Endothelial cell of umbilical vein (primary cell): Measurements from ENCODE around the gene TMEM253. TPM values are rescaled to one million over a fixed set of nuclear protein-coding genes. Genes with fewer than 3 reads are reported as not detected.

Experiments used
- BruUV-seq: library from RNA; stranded (reverse); fragments of 400-500 nt; replicated peaks from 2 replicates; lab custom pipeline; 2021; lab: Mats Ljungman, UMichigan
- CTCF ChIA-PET: fragments of 300-600, 350-600 bp; sonication (Branson Sonifier 250); formaldehyde crosslinking; loops from one replicate; lab custom pipeline; 2021; ENCODE audit warnings: antibody characterized with exemption, inconsistent platforms; lab: Charles Lee
- POLR2A ChIA-PET: fragments of 300-600, 350-600 bp; sonication (Branson Sonifier 250); formaldehyde crosslinking; loops from one replicate; lab custom pipeline; 2021; ENCODE audit warnings: antibody characterized with exemption, inconsistent platforms; lab: Charles Lee
- DNase-seq: peaks from one replicate; pipeline ENCODE4 v3.0.0-alpha.2; 2011; ENCODE audit warnings: low read depth, low spot score
- FAIRE-seq: peaks from 2 replicates; lab custom pipeline; 2011; peaks lifted over from hg19 to GRCh38; lab: Jason Lieb, UNC
- H2AFZ ChIP-seq: 2 replicates; pipeline ENCODE4 v1.6.0; 2012; ENCODE audit warnings: low read depth, low read length, control low read depth, inconsistent platforms
- H3K27ac ChIP-seq: 2 replicates; pipeline ENCODE4 v1.5.1; 2011; ENCODE audit warnings: low read depth, mild to moderate bottlenecking, control low read depth, low read length, moderate library complexity; ENCODE audit not compliant: insufficient read depth
- H3K27me3 ChIP-seq, 2 experiments: 2 replicates each; pipeline versions ENCODE4 v1.6.0 to v1.6.1; 2011; ENCODE audit warnings: low read length in 2 of 2, mixed read lengths in 1 of 2; ENCODE audit not compliant: control insufficient read depth in 2 of 2, insufficient read depth in 2 of 2
- H3K36me3 ChIP-seq, 2 experiments: 2 replicates in 1 of 2; 3 replicates in 1 of 2; pipeline ENCODE4 v1.5.1; 2011; ENCODE audit warnings: low read length in 2 of 2, mild to moderate bottlenecking in 1 of 2, moderate library complexity in 1 of 2; ENCODE audit not compliant: control insufficient read depth in 2 of 2, insufficient read depth in 2 of 2; ENCODE audit errors: extremely low read depth in 1 of 2
- H3K4me1 ChIP-seq: 3 replicates; pipeline ENCODE4 v1.5.1; 2011; ENCODE audit warnings: mild to moderate bottlenecking, low read length; ENCODE audit not compliant: control insufficient read depth, insufficient read depth; ENCODE audit errors: extremely low read depth
- H3K4me2 ChIP-seq: 2 replicates; pipeline ENCODE4 v1.6.1; 2011; ENCODE audit warnings: low read length, control low read depth, mixed read lengths; ENCODE audit not compliant: insufficient read depth
- H3K4me3 ChIP-seq, 3 experiments: fragments of 200-600 bp in 1 of 3; sonication (generic), shearing (Covaris generic) in 1 of 3; replicated peaks in 1 of 3; 2 replicates each; pipeline ENCODE4 v1.5.1; 2011 to 2016; ENCODE audit warnings: control low read depth in 3 of 3, low read length in 3 of 3, mild to moderate bottlenecking in 2 of 3, inconsistent platforms in 1 of 3, low read depth in 1 of 3, moderate library complexity in 1 of 3; ENCODE audit not compliant: insufficient read depth in 1 of 3
- H3K79me2 ChIP-seq: 2 replicates; pipeline ENCODE4 v1.6.0; 2012; ENCODE audit warnings: low read length, inconsistent platforms; ENCODE audit not compliant: control insufficient read depth, insufficient read depth
- H3K9ac ChIP-seq: replicated peaks from 2 replicates; pipeline ENCODE3; 2011; ENCODE audit warnings: low read length, control low read depth; ENCODE audit not compliant: insufficient read depth; ENCODE audit errors: extremely low read depth
- H3K9me1 ChIP-seq: replicated peaks from 3 replicates; pipeline ENCODE4 v1.6.0; 2011; ENCODE audit warnings: mild to moderate bottlenecking, low read length; ENCODE audit not compliant: control insufficient read depth, insufficient read depth; ENCODE audit errors: extremely low read depth
- H3K9me3 ChIP-seq: replicated peaks from 2 replicates; pipeline ENCODE4 v1.5.1; 2012; ENCODE audit warnings: low read length, inconsistent platforms; ENCODE audit not compliant: control insufficient read depth, insufficient read depth
- H4K20me1 ChIP-seq: replicated peaks from 2 replicates; pipeline ENCODE3; 2011; ENCODE audit warnings: mild to moderate bottlenecking, low read length; ENCODE audit not compliant: control insufficient read depth, insufficient read depth; ENCODE audit errors: extremely low read depth
- FOS ChIP-seq: IDR thresholded peaks from 2 replicates; pipeline ENCODE4 v1.6.1; 2011; ENCODE audit warnings: mild to moderate bottlenecking, low read length, moderate library complexity, borderline replicate concordance; ENCODE audit not compliant: insufficient read depth
- JUN ChIP-seq: IDR thresholded peaks from 2 replicates; pipeline ENCODE4 v1.6.1; 2011; ENCODE audit warnings: borderline replicate concordance, low read depth; ENCODE audit not compliant: insufficient read length, insufficient read depth
- MYC ChIP-seq: IDR thresholded peaks from one replicate; pipeline ENCODE4 v1.6.1; 2011; ENCODE audit warnings: mild to moderate bottlenecking, low read depth, low read length
- POLR2AphosphoS5 ChIP-seq: IDR thresholded peaks from 2 replicates; pipeline ENCODE4 v1.6.1; 2012; ENCODE audit warnings: low read depth, mild to moderate bottlenecking, control low read depth, low read length, moderate library complexity; ENCODE audit not compliant: insufficient read depth
- dilution Hi-C: fragments of 300-500 bp; cut with MboI; formaldehyde crosslinking; loops from one replicate; pipeline ENCODE4 v1.15.0; 2019; ENCODE audit warnings: low sequenced_read_pairs; ENCODE audit not compliant: extremely low pct_ligation_motif_present
- intact Hi-C: fragments of 100-400 bp; cut with micrococcal nuclease; formaldehyde crosslinking; loops from one replicate; pipeline ENCODE4 v1.10.0; 2022
- polyA plus RNA-seq, 4 experiments: library from polyadenylated mRNA; depleted of rRNA in 3 of 4; stranded (reverse) in 3 of 4; unstranded in 1 of 4; fragments of >200 nt; gene quantifications; 2 replicates each; pipeline versions ENCODE4 v1.2.1 to v1.2.3, GENCODE V29; 2011 to 2012; ENCODE audit warnings: missing spikeins in 1 of 4
- total RNA-seq: library from RNA; stranded (reverse); gene quantifications from 2 replicates; pipeline ENCODE4 v1.2.3, GENCODE V29; 2021
- TF ChIP-seq, protein P1 (sequence below): IDR thresholded peaks from 2 replicates; pipeline ENCODE4 v1.6.1; 2011; ENCODE audit not compliant: insufficient read depth, insufficient read length

TMEM253 gene
- total and polyA plus RNA-seq, 2 donors (not counting 3 experiments of a cell fraction or from before 2014, with no cell fraction given) = 0.25 TPM; not detected in 1

- no TSS peak for BruUV-seq
These were observed 42.0 kb upstream of the TMEM253 start for GRCh38 chr14:21058903-21059302.

GRCh38 chr14:21059842-21060613 is 40.8 kb upstream of the TMEM253 start:
- no peaks in the 10 kb centered on the region for H3K79me2 ChIP-seq
- ChIA-PET POLR2A (no interaction called here), CTCF (interaction anchor here (1.3 to 1.8 kb wide), 3 partner anchors 44 to 45 kb away, joined by 3 to 8 read pairs (median 4); no protein-coding TSS in a partner anchor)
- no peak overlapping the region for H3K27ac ChIP-seq
- no peak overlapping the region for H3K9ac ChIP-seq
- H3K9me1 ChIP-seq = no peaks in the 10 kb centered on the region
- no peak overlapping the region for H2AFZ ChIP-seq
- TF ChIP-seq, protein P1, sequence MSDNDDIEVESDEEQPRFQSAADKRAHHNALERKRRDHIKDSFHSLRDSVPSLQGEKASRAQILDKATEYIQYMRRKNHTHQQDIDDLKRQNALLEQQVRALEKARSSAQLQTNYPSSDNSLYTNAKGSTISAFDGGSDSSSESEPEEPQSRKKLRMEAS = no peak
- TF ChIP-seq FOS (no peak), MYC (no peak), JUN (no peak), POLR2AphosphoS5 (no peak)
- dilution Hi-C loops (no loop called here), intact Hi-C loops (no loop called here)
- H3K4me1 ChIP-seq = no peaks in the 10 kb centered on the region
- DNase-seq = no peak
- BruUV-seq = no TSS peak
- no peak overlapping the region for H3K4me3 ChIP-seq
- peaks cover 12 to 27% of the 10 kb centered on the region in 2 experiments for H3K27me3 ChIP-seq
- H3K4me2 ChIP-seq = no peak overlapping the region
- FAIRE-seq = no peak
- no peaks in the 10 kb centered on the region for H3K36me3 ChIP-seq
- no peaks in the 10 kb centered on the region for H3K9me3 ChIP-seq
- no peaks in the 10 kb centered on the region for H4K20me1 ChIP-seq

More at GRCh38 chr14:21058903-21059302, 42.0 kb upstream of the TMEM253 start:
- Histone ChIP-seq H3K9me1 (no peaks in the 10 kb centered on the region), H3K36me3 (no peaks in the 10 kb centered on the region), H3K27me3 (peaks cover 14 to 30% of the 10 kb centered on the region in 2 experiments), H4K20me1 (no peaks in the 10 kb centered on the region), H3K9ac (no peak overlapping the region), H3K27ac (no peak overlapping the region), H3K9me3 (no peaks in the 10 kb centered on the region), H2AFZ (no peak overlapping the region), H3K4me1 (no peaks in the 10 kb centered on the region), H3K4me3 (no peak overlapping the region), H3K4me2 (no peak overlapping the region), H3K79me2 (no peaks in the 10 kb centered on the region)
- TF ChIP-seq JUN = no peak
- CTCF ChIA-PET = interaction anchor here (0.9 to 1.8 kb wide), 3 partner anchors 10 to 44 kb away, joined by 4 to 8 read pairs (median 5); no protein-coding TSS in a partner anchor
- intact Hi-C loops = no loop called here
- DNase-seq (no peak), FAIRE-seq (no peak)
- POLR2A ChIA-PET = no interaction called here
- dilution Hi-C loops = no loop called here
